C4-2B (cell line): Measurements from ENCODE around the gene GTF2F1.

ENCODE experiments used
- H3K27ac ChIP-seq: fragments of 450-650 bp; 2 replicates; pipeline ENCODE4 v1.5.1; 2017
- CTCF ChIP-seq: fragments of 450-650 bp; conservative IDR thresholded peaks from 2 replicates; pipeline ENCODE4 v1.5.1; 2017; ENCODE audit warnings: mild to moderate bottlenecking
- ZFX ChIP-seq: fragments of 450-650 bp; IDR thresholded peaks from 2 replicates; pipeline ENCODE4 v1.6.1; 2017

GTF2F1 gene

DNA sequence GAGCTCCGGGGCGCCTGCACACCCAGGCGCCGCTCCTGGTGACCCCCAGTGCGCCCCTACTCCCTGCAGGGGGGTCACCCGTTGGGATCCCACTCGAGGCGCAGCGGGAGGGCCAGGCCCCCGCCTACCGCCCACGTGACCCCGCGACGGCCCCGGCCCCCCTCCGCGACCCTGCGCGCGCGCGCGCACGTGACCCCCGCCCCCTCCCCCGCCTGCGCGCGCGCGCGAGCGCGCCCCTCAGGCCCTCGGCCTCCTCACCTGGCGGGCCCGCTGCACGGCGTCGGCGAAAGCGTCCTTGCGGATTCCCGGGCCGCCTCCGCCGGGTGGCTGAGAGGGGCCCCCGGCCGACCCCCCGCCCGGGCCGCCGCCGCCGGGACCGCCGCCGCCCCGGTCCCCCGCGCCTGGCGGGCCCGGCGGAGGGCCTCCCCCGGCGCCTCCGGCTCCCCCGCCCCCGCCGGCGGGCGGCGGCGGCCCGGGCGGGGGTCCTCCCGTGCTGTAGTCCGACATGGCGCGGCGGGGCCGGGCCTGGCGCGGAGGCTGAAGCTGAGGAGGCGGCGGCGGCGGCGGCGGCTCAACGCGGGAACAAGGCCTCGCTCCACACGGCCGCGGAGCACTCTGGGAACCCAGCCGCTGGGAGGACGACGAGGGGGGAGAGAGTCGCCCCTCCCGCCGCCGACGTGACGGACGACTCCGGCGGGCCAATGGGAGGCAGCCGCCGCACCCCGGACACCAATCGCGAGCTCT is 31.4 kb upstream of the GTF2F1 start, which contains the start of gene KHSRP:
TSS of gene KHSRP (minus strand) at position 617 of the 744 bp plus-strand sequence. CDS start at position 507, 110 bp downstream.
- H3K27ac ChIP-seq = peak within 1 kb of the TSS; percentile 88
- TF ChIP-seq CTCF = no peak
- TF ChIP-seq ZFX = peak; percentile 87; the same call in 1 of the 2 replicates

GRCh38 chr19:6423499-6424194 is 30.7 kb upstream of the GTF2F1 start:
- peak overlapping the region; percentile 88 for H3K27ac ChIP-seq
- TF ChIP-seq CTCF = no peak
- TF ChIP-seq ZFX = no peak

GRCh38 chr19:6421075-6422014 is 28.4 kb upstream of the GTF2F1 start:
- TF ChIP-seq ZFX = no peak
- TF ChIP-seq CTCF = no peak
- H3K27ac ChIP-seq = no peak overlapping the region

GRCh38 chr19:6418562-6418932 is 25.6 kb upstream of the GTF2F1 start:
- H3K27ac ChIP-seq = no peak overlapping the region
- no peak for TF ChIP-seq CTCF
- TF ChIP-seq ZFX = no peak

GRCh38 chr19:6417713-6418561 is 25.0 kb upstream of the GTF2F1 start:
- no peak; the same call in 1 of the 2 replicates for TF ChIP-seq CTCF
- no peak for TF ChIP-seq ZFX
- no peak overlapping the region for H3K27ac ChIP-seq

- no peak overlapping the region for H3K27ac ChIP-seq
- TF ChIP-seq CTCF = no peak
- no peak for TF ChIP-seq ZFX
Measured at GRCh38 chr19:6416658-6417405, 23.9 kb upstream of the GTF2F1 start.
